Right cardiac atrium (tissue), 5 donors: ENCODE data around the gene AMBP. TPM values are rescaled to one million over a fixed set of nuclear protein-coding genes. Genes with fewer than 3 reads are reported as not detected.
A peak's percentile ranks its signal among the peaks of the same experiment; 100 is the strongest.

ENCODE experiments used
- ATAC-seq, 2 donors: fragments of 200-7000 bp; cut with Tn5 transposase; one replicate each; pipeline versions ENCODE4 v1.8.0 to v1.9.1; 2020; ENCODE audit warnings: moderate library complexity in 2 of 2, mild to moderate bottlenecking in 1 of 2
- DNase-seq, 3 donors: peaks; one replicate each; pipeline ENCODE4 v3.0.0-alpha.2; 2020
- H3K27ac ChIP-seq: one replicate; pipeline ENCODE4 v1.5.1; 2013; ENCODE audit warnings: mild to moderate bottlenecking, low read length, control low read depth, moderate library complexity
- H3K27me3 ChIP-seq: one replicate; pipeline ENCODE4 v1.6.1; 2013; ENCODE audit not compliant: control insufficient read depth, insufficient read depth
- H3K4me1 ChIP-seq: one replicate; pipeline ENCODE4 v1.6.1; 2013; ENCODE audit warnings: low read length; ENCODE audit not compliant: control insufficient read depth, insufficient read depth
- H3K4me3 ChIP-seq: one replicate; pipeline ENCODE4 v1.5.1; 2013; ENCODE audit warnings: low read length, control low read depth
- H3K9me3 ChIP-seq: one replicate; pipeline ENCODE4 v1.6.1; 2013; ENCODE audit warnings: low read length; ENCODE audit not compliant: control insufficient read depth
- WGBS: extraction: QIAGEN DNeasy Blood & Tissue Kit; methylation state at CpG from one replicate; pipeline ENCODE4 v1.1.7; 2013; 5-methylcytosine and 5-hydroxymethylcytosine counted together
- intact Hi-C, 4 donors: fragments of 100-400 bp; cut with DNase I; formaldehyde crosslinking; loops; one replicate each; pipeline versions ENCODE4 v1.11.0 to v1.14.0; 2022 to 2023
- polyA plus RNA-seq: library from polyadenylated mRNA; stranded (reverse); fragments of 200-250 nt; gene quantifications from one replicate; pipeline ENCODE4 v1.2.3, GENCODE V29; 2013
- total RNA-seq, 4 donors: library from RNA; stranded (reverse); fragmentation: NEBNext Ultra II Directional; extraction: Animal tissue kit (Norgen Biotek cat#: 25700); gene quantifications; one replicate each; pipeline ENCODE4 v1.2.1, GENCODE V29; 2021
- donor health status: healthy with polysubstance abuse.
- donor health status: DM: no; HTN: yes; CAD: no.
- donor health status: DM: no; HTN: no; CAD: no.
- donor health status: DM: no; HTN: yes; CAD: no; lungs with severe emphysema.
- donor health status: DM: yes; HTN: yes; CAD: no.

Gene AMBP
- total and polyA plus RNA-seq, 5 donors: 0.11 to 0.81 TPM; not detected in 3

DNA sequence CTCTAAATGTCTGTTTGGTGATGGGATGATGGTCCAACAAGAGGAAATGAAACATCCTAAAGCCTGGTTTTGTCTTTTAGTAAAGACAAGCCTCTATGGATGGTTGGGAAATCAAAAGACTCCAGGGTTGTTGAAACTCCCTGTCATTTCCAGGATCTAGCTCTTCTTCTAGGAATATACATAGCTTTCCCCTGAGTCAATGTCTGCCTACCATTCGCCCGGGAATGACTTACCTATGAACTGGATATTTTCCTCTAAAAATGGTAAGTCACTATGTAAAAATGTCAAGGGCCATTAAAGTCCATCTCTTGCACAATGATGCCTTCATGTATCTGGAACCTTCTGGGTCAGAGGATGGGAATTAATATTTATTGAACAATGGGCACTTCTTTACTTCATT, 32.1 kb upstream of the AMBP start:
- Histone ChIP-seq H3K9me3 (no peaks in the 10 kb centered on the region), H3K27me3 (no peaks in the 10 kb centered on the region), H3K4me1 (peaks cover 5% of the 10 kb centered on the region), H3K4me3 (no peak overlapping the region), H3K27ac (no peak overlapping the region)
- 86% methylated on average over 2 of the region's 2 CpGs for WGBS
- DNase-seq (no peak), ATAC-seq (no peak)
- intact Hi-C loops: no loop called here

DNA sequence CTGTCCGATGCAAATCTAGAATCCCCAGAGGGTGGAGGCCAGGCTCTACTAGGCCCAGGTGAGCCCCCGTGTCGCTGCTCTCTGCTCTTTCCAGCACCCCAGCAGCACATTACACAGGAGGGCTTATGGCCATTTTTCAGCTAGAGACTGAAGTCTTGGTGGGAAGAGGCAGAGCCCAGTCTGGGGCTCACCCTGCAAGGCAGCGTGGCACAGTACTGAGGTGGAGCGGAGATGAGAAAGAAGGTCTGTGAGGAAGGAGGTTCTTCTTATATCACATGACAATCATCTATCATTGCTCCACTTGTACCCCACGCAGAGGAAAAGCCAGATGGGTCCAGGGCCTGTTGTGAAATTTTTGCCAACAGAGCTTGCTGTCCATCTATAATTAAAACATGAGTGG, 31.0 kb upstream of the AMBP start:
- 92% methylated on average over 6 of the region's 6 CpGs for WGBS
- DNase-seq: no peak
- H3K9me3 ChIP-seq: no peaks in the 10 kb centered on the region
- H3K27me3 ChIP-seq: no peaks in the 10 kb centered on the region
- H3K4me3 ChIP-seq: no peak overlapping the region
- no peak overlapping the region for H3K27ac ChIP-seq
- peaks cover 5% of the 10 kb centered on the region for H3K4me1 ChIP-seq
- intact Hi-C loops: loop anchor here (2.0 to 5.0 kb wide), 4 partner anchors 43 to 183 kb away; no protein-coding TSS in a partner anchor
- ATAC-seq: no peak

DNA sequence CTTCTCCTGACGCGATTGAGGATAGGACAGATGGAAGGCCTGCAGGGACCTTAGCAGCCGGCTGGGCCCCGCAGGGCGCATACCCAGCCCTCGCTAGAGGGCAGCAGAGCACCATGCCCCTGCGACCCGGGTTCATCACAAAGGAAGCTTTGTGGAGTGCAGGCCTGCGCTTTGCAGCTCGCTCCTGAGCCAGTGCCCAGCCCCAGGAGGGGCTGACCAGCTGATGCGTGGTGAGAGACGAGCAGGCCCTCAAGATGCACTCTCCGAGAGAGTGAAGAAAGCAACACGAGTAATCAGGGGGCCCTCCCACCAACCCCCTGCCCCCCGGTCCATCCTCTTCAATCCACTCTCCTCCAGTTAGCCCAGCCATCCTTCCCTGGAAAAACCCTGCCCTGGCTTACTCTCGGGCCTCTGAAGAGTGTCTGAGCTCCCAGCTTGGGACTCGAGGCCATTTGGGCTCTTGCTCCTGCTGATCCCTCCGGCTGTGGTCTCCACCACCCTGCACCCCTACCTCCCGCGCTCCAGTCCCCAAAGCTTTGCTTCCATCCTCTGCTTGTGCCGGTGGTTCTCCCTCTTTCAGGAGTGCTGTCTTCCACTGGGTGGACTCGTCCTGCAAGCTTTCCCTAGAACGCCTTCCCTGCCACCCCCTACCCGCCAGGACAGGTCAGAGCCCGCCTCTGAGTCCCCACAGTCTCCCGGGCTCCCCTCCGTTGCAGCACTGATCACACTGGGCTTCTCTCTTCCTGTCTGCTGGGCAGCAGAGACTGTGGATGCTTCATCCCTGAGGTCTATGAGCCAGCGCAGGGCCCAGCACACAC, 30.1 kb upstream of the AMBP start:
- WGBS: 42% methylated on average over 28 of the region's 28 CpGs
- Histone ChIP-seq H3K4me3 (no peak overlapping the region), H3K4me1 (peaks cover 2% of the 10 kb centered on the region), H3K27ac (no peak overlapping the region), H3K27me3 (no peaks in the 10 kb centered on the region), H3K9me3 (no peaks in the 10 kb centered on the region)
- peak; percentile 95 to 97 for ATAC-seq
- peak; percentile 81 to 94 (median 93) for DNase-seq
- intact Hi-C loops: loop anchor here (2.0 to 5.0 kb wide), 4 partner anchors 44 to 184 kb away; no protein-coding TSS in a partner anchor

DNA sequence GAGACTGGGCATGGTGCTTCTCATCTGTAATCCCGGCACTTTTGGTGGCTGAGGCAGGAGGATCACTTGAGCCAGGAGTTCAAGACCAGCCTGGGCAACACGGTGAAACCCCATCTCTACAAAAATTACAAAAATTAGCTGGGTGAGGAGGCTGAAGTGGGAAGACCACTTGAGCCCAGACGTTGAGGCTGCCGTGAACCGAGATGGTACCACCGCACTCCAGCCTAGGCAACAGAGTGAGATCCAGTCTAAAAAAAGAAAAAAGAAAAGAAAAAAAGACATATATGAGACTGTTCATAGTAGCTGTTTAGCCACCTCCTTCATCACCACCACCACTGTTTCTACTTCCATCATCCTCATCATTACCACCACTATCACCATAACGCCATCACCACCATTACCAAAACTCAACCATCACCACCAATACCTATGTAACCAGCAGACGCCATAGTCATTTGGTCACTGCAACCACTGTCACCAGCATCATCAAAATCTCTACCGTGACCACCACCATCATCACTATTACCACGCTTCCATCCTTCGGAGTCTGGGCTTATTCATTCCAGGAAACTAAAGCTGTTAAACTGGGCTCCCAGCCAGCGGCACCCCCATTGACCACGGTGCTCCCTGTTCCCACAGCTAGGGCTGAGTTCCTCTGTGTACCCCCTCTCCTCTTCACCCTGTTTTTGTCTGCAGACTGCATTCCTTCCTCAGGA, 29.3 kb upstream of the AMBP start:
- Histone ChIP-seq H3K9me3 (no peaks in the 10 kb centered on the region), H3K27ac (no peak overlapping the region), H3K4me3 (no peak overlapping the region), H3K27me3 (no peaks in the 10 kb centered on the region), H3K4me1 (no peaks in the 10 kb centered on the region)
- peak in 1 of 3 donors; percentile 56 for DNase-seq
- WGBS: 63% methylated on average over 13 of the region's 13 CpGs
- no peak for ATAC-seq
- intact Hi-C loops: loop anchor here (2.0 to 5.0 kb wide), 4 partner anchors 45 to 185 kb away; no protein-coding TSS in a partner anchor

DNA sequence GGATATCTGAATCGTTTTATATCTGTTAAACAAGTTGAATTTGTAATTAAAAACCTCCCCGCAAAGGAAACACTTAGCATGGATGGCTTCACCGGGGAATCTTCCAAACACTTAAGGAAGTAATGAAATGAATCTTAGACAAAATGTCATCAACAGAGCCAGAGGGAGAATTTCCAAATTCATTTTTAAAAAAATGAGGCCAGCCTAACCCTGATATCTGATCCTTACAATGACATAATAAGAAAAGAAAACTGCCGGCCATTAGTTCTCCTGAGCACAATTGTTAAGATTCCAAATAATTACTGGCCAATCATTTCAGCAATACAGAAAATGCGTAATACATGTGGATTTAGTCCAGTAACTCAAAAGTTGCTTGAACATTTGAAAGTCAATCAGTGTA, 27.1 kb upstream of the AMBP start:
- Histone ChIP-seq H3K4me3 (no peak overlapping the region), H3K9me3 (no peaks in the 10 kb centered on the region), H3K27me3 (no peaks in the 10 kb centered on the region), H3K27ac (no peak overlapping the region), H3K4me1 (no peaks in the 10 kb centered on the region)
- ATAC-seq (no peak), DNase-seq (no peak)
- intact Hi-C loops: loop anchor here in 3 of 4 donors (5.0 kb wide), 2 partner anchors 47 to 187 kb away; no protein-coding TSS in a partner anchor
- WGBS: 49% methylated on average over 5 of the region's 5 CpGs

DNA sequence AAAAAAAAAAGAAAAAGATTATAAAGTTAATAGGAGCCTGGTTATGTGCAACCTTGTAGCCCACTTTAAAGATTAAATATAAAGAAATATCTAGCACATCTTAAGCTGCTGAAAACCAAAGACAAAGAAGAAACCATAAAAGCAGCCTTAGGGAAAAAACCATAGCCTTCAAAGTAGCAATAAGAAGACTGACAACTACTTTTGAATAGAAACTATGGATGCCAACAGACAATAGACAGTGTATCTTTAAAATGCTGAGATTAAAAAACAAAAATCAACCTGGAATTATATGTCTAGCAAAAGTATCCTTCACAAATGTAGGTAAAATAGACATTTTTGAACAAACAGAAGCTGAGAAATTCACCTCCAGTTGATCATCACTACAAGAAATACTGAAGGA, 24.4 kb upstream of the AMBP start:
- intact Hi-C loops: no loop called here
- DNase-seq (no peak), ATAC-seq (no peak)
- no peak overlapping the region for H3K27ac ChIP-seq
- H3K4me1 ChIP-seq: no peaks in the 10 kb centered on the region
- no peaks in the 10 kb centered on the region for H3K27me3 ChIP-seq
- no peaks in the 10 kb centered on the region for H3K9me3 ChIP-seq
- no peak overlapping the region for H3K4me3 ChIP-seq

DNA sequence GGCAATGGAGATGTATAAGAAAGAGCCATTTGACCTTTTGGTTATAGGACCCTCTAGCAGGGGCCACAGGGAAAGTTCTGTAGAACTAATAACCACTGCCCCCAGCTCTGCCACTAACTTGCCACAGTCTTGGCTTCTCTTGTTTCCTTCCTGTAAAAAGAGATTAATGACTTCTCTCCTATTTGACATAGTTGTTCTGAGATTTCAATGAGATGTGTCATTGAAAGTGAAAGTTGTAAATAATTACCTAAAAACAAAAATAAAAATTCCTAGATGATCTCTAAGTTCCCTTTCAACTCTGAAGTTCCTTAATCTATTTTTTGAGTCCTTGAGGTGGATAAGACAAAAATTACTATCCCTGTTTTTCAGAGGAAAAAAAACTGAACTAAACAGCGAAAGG, 22.4 kb upstream of the AMBP start:
- no peaks in the 10 kb centered on the region for H3K27me3 ChIP-seq
- H3K27ac ChIP-seq: no peak overlapping the region
- ATAC-seq (no peak), DNase-seq (no peak)
- no peaks in the 10 kb centered on the region for H3K9me3 ChIP-seq
- no peaks in the 10 kb centered on the region for H3K4me1 ChIP-seq
- 92% methylated on average over 1 of the region's 1 CpG for WGBS
- intact Hi-C loops: no loop called here
- H3K4me3 ChIP-seq: no peak overlapping the region

DNA sequence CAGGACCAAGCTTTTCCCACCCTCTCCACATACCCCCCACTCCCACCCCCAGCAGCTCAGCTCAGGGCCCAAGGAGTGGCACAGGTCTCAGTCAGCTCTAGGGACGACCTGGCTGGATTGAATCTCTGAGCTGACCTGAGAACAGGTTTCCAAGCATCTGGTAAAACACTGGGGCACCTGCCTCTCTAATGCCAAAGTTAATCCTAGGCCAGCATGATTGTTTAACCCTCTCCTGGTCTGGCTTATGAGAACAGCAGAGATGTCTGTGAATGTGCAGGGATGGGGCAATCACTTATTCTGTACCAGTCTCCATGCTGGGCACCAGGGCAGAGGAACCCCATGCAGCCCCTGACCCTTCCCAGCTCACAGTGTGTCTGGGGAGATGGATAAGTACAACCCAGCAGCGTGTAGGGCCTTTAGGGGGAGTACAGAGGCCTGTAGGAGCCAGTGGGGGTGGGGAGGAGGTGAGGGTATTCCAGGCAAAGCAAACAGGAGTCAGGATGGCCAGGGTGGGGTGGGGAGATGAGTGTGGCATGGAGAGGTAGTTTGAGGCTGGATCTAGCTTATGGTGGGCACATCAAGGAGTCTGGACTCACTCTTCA, 21.7 kb upstream of the AMBP start:
- H3K4me1 ChIP-seq: no peaks in the 10 kb centered on the region
- no peak overlapping the region for H3K4me3 ChIP-seq
- DNase-seq (no peak), ATAC-seq (no peak)
- WGBS: 60% methylated on average over 2 of the region's 2 CpGs
- H3K27ac ChIP-seq: no peak overlapping the region
- no peaks in the 10 kb centered on the region for H3K27me3 ChIP-seq
- no peaks in the 10 kb centered on the region for H3K9me3 ChIP-seq
- intact Hi-C loops: no loop called here

DNA sequence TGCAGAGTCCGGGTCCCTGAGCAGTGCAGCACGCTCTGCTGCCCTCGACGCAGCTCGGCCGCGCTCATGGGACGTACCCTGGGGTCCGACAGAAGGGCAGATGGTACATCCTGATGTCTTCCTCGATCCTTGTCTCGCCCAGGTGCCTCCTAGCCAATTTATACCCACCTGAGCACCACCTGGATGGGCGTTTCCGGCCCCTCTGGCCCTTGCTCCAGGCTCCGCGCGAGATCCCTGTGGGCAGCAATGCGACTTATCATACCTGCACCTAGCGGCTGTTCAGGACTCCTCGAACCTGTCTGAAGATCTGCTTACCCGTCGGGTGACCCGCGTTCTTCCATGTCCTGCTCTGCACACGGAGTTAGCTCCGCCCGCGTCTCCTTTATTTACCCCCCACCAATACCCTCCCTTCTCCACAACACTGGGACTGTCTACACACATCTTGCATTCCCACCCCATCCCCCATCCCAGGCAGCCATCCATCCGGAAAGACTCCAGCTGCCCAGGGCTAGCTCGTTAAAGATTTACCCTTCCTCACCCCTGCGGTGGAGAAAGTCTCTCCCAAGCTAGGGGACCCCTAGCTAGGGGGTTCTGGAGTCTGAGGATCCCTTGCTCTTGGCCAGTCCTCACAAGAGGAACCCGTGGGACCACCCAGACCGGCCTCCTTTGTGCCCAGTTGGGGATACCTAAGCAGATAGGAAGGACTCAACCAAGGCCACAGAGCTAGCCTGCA, 21.0 kb upstream of the AMBP start, which contains the start of gene KIF12:
KIF12 (minus strand) TSS at position 357 of the 733 bp plus-strand sequence; CDS start at position 341, 16 bp downstream.
- no peak within 1 kb of the TSS for H3K27ac ChIP-seq
- peak within 1 kb of the TSS; percentile 68 for H3K4me3 ChIP-seq
- DNase-seq (no peak), ATAC-seq (peak in 1 of 2 donors; percentile 14)
- no peaks in the 10 kb centered on the region for H3K27me3 ChIP-seq
- WGBS: 26% methylated on average over 32 of the region's 32 CpGs
- H3K4me1 ChIP-seq: no peaks in the 10 kb centered on the region
- intact Hi-C loops: no loop called here
- no peaks in the 10 kb centered on the region for H3K9me3 ChIP-seq

DNA sequence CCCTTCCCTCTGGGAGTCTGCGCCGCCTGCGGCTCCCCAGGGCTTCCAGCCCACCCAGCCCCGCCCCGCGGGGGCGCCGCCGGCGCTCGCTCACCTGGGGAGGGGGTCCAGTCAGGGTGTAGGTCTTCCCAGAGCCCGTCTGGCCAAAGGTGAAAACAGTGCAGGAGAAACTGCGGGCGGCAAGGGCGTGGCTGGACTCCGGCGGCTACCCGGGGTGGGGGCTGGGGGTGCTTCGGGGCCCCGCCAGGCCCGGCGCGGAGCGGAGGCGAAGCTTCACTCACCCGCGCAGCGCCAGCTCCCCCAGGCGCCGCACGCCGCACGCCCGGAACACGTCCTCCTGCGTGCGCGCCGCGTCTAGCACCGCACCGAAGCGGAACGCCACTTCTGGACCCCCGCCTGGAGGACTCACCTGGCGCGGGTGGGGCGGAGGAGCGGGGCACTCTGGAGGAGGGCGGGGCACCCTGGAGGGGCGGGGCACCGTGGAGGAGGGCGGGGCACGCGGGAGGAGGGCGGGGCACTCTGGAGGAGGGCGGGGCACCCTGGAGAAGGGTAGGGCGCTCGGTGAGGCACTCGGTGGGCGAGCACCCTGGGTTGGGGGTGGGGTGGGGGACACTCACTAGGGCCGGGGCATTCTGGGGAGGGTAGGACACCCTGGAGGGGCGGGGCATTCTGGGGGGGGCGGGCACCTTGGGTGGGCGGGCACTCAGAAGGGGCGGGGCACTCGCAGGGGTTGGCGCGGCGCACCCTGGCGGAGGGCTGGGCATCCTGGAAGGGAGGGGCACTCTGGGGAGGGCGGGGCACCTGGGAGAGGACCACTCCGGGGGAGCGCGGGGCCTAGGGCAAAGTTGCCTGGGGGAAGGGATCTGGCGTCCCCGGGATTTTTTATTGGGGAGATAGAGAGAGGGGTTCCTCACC, 20.2 kb upstream of the AMBP start:
- Histone ChIP-seq H3K9me3 (no peaks in the 10 kb centered on the region), H3K27ac (no peak overlapping the region), H3K27me3 (no peaks in the 10 kb centered on the region), H3K4me3 (peak overlapping the region; percentile 68), H3K4me1 (no peaks in the 10 kb centered on the region)
- WGBS: 2% methylated on average over 77 of the region's 77 CpGs
- intact Hi-C loops: no loop called here
- ATAC-seq (peak; percentile 81 to 82), DNase-seq (peak; percentile 39 to 78 (median 75))
